ENCODE data around the gene SLC1A7.

SLC1A7 gene

DNA sequence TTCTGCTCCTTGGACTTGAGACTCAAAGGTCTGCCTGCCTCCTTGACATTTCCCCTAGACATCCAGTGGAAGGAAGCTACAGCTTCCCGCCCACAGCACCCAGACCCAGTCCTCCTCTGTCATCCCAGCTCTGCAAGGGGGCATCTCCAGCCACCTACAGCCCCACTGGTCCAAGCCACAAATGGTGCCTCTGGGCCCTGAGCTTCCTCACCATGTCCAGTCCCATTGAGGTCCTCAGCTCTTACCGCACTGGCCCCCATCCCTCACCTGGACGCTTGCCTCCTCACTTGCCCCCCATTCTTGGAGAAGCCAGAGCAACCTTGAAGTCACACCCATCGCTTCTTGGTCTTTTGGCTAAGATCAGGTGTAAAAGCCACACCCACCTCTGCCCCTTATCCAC is 67.2 kb downstream of the SLC1A7 start:
- no peak for DNase-seq

DNA sequence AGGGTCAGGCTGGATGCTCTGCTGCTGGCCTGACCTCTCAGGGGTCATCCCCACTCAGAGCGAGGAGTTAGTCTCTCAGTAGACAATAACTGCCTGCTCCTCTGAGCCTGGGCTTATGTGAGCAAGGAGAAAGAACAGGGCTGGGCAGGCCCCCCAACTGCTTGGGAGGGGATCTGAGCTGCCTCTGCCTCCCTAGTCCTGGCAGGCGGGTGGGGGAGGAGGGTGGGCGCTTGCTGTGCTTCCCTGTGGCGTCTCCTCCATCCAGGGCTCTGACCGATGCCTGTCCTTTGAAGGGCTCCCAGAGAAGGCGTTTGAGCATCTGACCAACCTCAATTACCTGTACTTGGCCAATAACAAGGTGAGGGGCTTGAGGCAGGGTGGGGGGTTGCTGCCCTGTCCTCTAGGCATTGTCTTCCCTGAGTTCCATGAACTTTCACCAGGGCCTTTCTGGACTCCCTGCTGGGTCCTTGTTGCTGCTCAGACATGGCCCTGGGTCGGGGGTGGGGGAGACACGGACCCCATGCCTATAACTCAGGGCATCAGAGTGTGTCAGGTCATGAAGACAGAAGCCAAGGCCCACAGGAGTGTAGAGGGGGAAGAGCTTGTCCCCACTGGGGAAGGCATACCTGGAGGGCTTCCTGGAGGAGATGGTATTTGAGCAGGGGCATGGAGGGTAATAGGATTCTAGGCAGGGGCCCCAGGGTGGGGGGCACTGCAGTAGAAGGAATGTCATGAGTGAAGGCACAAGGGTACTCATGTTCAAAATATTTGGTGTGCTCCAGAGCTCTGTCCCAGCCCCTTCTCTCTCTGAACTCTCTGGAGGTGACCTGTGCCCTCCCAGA is 67.9 kb downstream of the SLC1A7 start:
- no peak for DNase-seq

DNA sequence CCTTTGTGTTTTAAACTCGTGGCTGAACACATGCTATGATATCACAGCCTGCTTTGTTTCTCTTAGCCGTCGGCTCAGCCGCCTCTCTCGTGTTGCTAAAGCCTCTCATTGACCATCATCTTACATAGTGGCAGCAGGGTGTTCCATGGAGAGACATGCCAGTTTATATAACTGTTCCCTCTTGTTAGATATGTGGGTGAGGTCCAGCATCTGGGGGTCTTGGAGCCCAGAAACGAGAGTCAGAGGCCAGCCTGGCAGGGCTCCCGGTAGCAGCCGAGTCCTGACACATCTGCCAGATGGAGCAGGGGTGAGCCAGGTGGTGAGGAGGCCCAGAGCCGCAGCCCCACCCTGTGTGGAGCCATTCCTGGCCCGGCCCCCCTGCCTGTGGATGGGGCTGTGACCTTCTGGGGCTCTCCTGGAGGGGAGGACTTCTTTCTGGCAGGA is 68.5 kb downstream of the SLC1A7 start:
- no peak for DNase-seq

DNA sequence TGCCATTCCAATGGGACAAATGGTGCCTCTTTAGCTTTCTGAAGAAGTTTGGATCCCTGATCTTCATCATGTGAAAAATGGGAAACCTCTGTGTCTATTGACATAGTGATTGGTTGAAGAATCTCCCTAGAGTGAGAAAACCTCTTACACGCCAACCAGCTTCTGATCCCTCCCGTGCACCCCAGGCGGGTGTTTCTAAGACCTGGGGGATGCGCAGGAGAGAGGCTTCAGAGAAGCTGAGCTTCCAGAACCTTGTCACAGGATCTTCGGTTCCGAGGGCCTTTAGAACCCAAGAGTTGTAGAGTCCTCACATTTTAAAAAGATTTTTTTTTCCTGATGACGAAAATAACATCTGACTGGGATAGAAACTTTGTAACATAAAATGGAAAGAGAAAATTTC is 69.2 kb downstream of the SLC1A7 start:
- DNase-seq: no peak

DNA sequence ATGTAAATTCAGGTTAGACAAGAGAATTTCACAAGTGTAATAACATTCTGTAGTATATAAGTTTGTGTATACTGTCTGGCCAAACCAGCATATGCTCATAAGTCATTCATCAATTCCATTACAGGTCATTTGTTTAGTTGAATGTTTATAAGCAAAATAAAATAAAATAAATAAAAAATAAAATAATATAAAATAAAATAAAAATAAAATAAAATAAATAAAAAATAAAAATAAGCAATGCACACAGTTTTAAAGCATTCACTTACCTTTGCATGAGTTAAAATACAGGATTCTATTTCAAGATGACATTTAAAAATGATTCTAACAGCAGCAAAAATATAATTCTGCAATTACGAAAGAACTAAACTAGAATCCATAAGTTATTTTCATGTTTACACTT is 70.5 kb downstream of the SLC1A7 start:
- no peak for DNase-seq

DNA sequence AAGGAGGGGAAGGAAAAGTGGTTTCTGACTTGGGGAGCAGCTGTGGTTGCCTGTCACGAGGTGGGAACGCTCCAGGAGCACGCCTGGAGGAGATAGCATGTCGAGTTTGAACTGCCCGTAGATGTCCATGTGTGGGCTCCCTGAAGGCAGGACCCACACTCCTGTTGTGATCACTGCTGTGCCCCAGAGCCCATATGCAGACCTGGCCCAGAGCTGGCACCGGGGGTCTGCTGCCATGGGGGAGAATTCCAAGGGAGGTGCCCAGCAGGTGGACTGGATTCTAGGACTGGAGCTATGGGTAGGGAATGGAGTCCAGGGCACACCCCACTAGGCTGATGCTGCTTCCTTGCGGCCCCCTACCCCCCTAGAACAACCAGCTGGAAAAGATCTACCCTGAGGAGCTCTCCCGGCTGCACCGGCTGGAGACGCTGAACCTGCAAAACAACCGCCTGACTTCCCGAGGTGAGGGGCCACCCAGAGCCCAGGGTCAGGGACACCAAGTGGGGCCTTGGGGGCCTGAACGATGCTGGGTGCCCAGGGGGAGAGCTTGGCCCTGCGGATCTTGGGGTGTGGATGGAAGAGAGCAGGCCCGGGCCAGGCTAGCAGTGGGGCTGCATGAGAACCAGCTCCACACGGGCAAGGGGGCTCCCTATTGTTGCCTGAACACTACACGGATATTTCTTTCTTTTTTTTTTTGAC is 71.1 kb downstream of the SLC1A7 start:
- DNase-seq: no peak

DNA sequence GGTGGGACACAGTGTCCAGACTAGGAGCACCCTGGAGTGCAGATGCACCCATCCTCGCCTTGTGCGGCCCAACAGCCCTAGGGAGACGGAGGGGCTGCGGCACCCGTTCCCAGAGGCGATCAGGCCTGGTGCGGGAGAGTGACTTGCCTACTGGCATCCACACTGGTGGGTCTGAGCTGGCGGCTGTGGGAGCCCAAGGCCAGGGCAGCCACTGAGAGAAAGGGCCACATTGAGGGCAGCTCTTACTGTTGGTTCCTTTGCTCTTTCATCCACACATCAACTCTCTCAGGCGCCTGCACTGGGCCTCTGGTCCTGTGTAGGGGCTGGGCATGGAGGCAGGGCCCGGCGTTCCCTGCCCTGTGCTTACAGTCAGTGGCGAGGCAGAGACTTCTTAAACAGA is 71.8 kb downstream of the SLC1A7 start:
- no peak for DNase-seq

DNA sequence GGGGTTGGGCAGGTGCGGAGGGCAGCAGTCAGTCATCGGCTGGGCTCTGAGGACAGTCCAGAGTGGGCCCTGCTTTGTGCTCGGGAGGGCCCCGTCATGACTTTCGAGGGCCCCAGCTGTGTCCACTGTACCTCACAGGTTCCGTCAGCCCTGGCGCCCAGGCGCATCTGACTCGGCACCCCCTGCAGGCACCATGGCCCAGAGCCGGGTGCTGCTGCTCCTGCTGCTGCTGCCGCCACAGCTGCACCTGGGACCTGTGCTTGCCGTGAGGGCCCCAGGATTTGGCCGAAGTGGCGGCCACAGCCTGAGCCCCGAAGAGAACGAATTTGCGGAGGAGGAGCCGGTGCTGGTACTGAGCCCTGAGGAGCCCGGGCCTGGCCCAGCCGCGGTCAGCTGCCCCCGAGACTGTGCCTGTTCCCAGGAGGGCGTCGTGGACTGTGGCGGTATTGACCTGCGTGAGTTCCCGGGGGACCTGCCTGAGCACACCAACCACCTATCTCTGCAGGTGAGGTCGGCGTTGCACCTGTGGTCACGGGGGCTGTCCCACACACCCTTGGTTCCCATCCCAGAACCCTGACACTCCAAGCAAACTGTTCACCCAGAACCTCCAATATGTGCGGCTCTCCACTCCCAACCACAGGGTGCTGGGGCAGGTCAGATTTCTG is 72.6 kb downstream of the SLC1A7 start:
- no peak for DNase-seq

DNA sequence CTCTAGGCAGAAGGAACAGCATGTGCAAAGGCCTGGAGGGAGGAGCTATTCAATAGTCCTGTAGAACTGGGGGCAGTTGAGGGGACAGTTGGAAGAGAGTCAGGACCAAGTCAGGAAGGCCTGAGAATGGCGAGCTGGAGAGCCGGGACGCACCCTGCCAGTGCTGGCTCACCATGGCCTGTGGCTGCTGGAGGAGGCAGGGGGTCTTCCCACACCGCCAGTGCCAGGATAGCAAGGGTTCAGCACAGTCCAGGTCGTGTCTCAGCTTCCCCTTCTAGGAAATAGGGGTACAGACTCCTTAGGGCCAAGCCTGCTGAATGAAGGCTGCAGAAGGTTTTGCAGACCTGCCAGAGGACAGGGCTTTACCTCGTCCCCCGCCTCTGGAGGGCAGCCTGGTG is 73.2 kb downstream of the SLC1A7 start:
- DNase-seq: no peak

DNA sequence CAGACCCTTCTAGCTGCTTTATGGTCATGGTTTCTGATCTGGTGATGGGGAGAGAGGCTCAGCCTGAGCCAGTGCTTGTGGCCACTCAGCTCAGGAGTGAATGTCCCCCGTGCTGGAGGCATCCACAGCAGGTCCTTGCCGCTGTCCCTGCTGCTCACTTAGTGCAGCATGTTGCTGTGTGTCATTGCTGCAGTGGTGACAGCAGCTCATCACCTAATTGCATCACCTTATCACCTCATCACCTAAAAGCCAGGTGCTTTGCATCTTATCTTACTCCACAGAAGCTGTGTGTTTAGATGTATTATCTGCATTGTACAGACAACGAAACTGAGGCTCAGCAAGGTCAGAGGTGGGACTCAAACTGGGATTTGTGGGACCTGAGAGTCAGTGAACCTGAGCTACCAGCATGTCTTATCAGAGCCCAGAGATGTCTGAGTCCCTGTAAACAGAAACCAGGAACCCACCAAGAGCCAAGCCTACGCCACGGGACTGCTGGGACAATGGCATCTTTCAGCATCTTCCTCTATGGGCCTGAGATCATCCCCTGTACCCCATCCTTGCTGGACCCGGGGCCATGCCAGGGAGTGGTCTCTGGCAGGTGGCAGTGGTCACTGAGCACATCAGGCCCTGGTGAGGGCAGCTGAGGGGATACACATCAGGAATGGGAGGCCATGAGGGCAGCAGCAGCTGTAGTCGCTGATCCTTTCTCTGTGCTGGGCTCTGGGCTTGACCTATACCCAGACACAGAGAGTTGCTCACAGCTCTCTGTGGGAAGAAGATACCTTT is 73.9 kb downstream of the SLC1A7 start:
- DNase-seq: no peak

DNA sequence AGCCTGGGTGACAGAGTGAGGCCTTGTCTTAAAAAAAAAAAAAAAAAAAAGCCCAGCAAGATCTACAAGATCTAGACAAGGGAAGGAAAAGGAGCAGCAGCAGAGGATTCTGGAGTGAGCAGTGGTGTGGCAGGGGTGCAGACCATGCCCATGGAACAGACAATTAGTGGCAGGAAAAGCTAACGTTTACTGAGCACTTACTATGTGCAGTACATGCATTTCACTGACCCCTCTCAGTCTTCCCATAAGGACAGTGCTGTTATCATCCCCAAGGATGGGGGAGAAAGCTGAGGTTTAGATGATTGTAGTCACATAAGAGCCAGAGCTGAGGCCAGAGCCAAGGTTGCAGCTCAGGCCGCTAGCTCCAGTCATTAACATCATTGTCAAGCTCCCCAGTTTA is 74.6 kb downstream of the SLC1A7 start:
- no peak for DNase-seq

DNA sequence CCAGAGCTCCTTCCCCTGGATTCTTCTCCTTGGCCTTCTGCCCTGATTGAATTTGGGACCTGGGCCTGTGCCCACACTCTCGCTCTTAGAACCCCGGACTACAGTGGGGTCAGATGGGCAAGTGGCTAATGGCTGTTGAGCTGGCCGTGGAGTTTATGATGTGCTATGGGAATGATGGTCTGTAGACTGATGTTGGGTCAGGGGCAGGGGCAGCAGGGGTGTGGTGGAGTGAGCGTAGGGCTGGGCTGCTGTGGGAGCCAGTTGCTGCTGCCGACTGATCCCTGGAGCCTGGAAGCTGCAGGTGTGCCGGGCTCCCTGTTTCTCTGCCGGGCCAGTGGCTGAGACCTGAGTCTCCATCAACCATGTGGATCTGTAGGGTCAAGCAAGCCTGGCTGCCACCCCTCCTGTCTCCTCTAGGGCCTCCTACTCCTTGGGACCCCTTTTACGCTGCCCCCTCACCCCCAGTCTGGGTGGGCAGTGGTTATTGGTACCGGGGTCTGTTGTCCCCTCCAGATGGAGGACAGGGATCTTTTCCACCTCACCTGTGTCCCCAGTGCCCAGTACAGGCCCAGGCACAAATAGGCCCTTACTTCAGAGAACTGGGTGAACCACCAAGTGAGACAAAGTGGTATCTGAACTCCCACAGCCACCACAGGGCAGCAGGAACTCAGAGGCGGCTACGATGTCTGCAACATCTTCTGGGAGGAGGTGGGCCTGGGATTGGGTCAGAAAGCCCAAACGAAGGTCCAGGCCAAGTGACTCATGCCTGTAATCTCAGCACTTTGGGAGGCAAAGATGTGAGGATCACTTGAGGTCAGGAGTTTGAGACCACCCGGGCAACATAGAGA is 75.3 kb downstream of the SLC1A7 start:
- no peak for DNase-seq

DNA sequence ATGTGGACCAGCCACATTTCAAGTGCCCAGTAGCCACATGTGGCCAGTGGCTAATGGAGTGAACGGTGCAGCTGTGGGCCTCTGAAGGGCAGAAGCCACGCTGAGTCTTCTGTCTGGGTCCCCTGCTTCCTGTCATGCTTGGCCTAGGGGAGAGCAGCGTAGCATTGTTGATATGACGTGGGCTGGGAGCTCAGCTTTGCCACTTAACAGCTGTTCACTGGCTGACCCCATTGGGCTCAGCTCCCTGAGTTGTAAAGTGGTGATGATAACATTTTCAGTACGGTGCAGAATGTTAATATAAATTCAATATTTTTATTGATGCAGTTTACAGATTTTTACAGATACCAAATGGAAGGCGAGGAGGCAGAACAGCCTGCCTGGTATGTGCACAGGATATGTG is 76.0 kb downstream of the SLC1A7 start:
- no peak for DNase-seq

DNA sequence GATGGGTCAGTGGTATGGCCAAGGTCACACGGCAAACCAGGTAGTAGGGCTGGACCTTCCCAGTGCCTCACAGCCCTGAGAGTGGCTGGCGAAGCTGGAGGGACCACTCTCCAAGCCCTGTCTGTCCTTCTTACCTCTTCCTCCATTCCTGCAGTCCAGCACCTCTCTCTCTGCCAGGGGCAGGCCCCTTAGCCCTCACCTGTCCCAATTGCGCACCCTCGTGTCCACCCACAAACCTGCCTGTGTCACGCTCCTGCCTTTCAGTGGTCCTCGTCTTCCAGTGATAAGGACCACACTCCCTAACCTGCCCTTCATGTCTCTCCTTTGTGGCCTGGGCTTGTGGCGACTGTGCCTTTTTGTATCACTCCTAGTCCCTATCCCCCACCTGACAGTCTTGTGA is 77.0 kb downstream of the SLC1A7 start:
- DNase-seq: no peak

DNA sequence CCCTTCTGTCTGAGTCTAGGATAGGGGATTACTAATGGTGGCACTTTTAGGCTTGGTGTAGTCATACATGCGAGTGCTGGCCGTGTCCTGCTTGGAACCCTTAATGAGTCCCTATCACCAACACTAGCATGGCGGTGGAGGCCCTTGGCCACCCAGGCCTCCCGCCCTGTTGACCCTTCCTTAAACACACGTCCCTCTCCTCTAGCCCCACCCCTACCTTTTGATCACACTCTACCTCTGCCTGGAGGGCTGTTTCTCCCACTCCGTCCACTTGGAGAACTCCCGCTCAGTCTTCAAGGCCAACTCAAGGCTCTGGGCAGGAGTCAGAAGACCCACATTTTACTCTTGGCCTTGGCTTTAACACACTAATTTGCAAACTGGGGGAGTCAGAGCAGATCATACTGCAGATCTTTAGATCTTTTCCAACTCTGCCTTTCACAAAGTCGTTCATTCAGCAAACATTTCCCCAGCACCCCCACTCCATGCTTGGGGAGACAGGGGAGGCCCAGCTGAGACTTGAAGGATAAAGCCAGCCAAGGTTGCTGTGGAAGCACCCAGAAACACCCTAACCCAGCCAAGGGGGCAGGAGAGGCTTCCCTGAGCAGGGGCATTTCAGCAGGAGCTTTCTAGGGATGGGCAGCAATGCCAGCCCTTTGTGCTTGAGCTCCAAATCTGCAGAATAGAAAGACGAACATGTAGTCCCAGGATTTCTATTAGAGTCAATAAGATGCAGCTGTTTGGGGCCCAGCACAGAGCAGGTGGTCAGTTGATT is 78.5 kb downstream of the SLC1A7 start:
- no peak for DNase-seq

DNA sequence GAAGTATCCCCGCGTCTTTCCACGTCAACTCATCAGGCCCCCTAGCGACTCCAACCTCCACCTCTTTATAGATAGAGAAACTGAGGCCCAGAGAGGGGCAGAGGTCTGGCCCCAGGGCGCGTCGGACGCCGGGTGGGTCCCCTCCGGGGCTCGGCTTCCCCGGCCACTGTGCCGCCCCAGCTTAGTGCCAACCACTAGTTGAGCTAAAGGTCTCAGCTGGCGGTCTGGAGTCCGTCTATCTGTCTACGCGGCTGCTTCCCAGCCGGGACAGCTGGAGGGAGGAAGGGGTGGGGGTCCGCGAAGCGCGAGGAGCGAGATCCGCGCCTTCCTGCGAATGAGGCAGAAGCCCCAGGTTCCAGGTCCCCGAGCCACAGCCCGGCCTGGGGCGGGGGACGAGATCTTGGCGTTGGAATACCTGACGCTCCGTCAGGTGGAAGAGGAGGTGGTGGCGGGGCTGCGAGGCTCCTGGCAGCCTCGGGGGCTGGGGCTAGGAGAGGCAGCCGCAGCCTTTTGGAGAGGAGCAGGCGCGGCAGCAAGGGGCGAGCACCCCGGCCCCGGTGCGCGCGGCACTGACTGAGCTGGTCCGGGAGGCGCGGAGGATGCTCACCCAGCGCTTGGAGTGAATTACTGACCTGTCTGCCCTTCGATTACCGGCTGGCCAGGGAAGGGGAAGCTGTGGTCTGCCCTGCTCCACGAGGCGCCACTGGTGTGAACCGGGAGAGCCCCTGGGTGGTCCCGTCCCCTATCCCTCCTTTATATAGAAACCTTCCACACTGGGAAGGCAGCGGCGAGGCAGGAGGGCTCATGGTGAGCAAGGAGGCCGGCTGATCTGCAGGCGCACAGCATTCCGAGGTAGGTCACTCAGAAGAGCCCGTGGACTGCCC is 79.5 kb downstream of the SLC1A7 start:
- no peak for DNase-seq

DNA sequence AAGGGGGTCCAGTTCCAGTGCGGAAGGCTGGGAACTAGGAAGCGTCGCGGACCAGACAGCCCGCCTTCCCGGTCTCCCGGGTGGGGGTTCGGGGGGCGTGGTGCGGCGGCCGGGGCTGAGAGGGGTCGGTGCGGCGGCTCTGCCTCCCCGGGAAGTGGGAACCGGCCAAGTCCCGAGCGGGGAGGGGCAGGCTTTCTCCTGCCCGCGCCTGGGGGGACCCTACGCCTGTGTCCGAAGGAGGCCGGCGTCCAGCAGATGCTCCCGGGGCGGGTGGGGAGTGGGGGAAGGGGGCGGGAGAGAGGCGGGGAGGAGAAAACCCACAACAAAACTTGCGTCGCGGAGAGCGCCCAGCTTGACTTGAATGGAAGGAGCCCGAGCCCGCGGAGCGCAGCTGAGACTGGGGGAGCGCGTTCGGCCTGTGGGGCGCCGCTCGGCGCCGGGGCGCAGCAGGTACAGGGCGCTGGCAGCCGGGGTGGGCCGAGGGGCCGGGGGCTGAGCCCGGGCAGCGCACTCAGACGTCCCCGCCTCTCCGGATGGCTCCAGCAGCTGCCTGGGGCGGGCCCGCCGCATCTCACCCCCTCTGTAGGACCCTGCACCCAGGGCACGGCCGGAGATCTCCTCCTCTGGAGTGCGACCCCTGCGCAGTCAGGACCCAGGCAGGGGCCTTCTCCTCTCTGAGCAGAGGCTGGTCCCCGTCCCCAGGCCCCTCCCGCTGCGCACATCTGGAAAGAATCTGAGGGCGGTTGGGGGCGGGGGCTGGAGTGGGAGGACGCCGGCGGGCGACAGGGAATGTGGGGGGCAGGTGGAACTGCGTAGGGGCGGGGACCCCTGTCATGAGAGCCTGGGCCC is 80.4 kb downstream of the SLC1A7 start, which contains the start of gene PODN:
TSS of gene PODN (plus strand) at position 355 of the 849 bp plus-strand sequence. CDS start 7,643 bp downstream, outside the sequence.
- peak in 2 of 3 experiments; percentile 34 to 41 for DNase-seq

DNA sequence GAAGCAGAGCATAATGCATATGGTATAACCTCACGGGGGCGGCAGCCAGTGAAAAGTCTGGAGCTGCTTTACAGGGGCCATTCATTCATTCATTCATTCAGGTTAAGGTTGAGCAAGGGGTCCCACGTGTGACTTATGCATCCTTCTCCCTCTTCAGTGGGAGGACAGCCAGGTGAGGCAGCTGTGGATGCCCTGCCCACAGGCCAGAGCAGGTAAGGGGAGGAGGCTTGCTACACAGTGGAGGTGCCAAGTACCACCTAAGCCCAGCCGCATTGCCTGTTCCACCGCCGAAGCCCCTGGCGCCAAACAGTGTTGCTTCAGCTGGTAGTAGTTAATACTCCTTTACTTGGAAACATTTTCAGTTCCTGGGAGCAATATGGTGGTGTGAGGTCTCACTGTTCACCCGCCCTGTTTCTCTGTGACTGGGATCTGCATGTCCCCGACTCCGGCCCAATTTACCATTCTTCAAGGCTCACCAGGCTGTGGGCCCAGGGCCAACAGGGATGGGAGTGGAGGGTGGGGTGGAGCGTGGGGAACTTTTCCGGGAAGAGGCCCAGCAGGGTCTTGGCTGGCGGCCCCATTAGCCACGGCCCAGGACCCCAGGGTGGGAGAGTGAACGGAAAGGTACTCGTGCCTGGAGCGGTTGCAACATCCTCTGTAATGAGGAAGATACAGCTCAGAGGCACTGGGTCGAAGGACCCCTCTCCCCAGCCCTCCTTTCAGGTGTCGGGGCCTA is 81.1 kb downstream of the SLC1A7 start:
- DNase-seq: no peak
